Right atrium auricular region (tissue), 2 donors: ENCODE data around the gene EIF5AL1. TPM values are rescaled to one million over a fixed set of nuclear protein-coding genes. Genes with fewer than 3 reads are reported as not detected.

Experiments
- DNase-seq: peaks from one replicate; pipeline ENCODE4 v3.0.0-alpha.2; 2019; ENCODE audit warnings: low spot score
- H3K27ac ChIP-seq, 2 donors: fragments of 200-600 bp; sonication (generic); 1 replicate in 1 of 2; 2 replicates in 1 of 2; pipeline ENCODE4 v1.5.1; 2016 to 2019
- H3K27me3 ChIP-seq, 2 donors: fragments of 200-600 bp; sonication (generic); one replicate each; pipeline versions ENCODE4 v1.5.1 to v1.6.0; 2017 to 2019
- H3K36me3 ChIP-seq: fragments of 200-600 bp; sonication (generic); one replicate; pipeline ENCODE4 v1.5.1; 2016
- H3K4me1 ChIP-seq, 2 donors: fragments of 200-600 bp; sonication (generic); one replicate each; pipeline versions ENCODE4 v1.5.1 to v1.6.0; 2017 to 2019
- H3K4me3 ChIP-seq, 2 donors: fragments of 200-600 bp; sonication (generic); 1 replicate in 1 of 2; 2 replicates in 1 of 2; pipeline ENCODE4 v1.5.1; 2017 to 2019; ENCODE audit warnings: mild to moderate bottlenecking in 1 of 2, moderate library complexity in 1 of 2
- H3K9me3 ChIP-seq, 2 donors: fragments of 200-600 bp; sonication (generic); one replicate each; pipeline ENCODE4 v1.5.1; 2019
- CTCF ChIP-seq, 2 donors: fragments of 200-600 bp; sonication (generic); IDR thresholded peaks; one replicate each; pipeline ENCODE4 v1.5.1; 2019; ENCODE audit warnings: antibody characterized with exemption in 2 of 2
- total RNA-seq, 2 donors: library from RNA; depleted of rRNA; stranded (reverse); fragments of >200 nt; gene quantifications; one replicate each; pipeline ENCODE4 v1.1.0, GENCODE V29; 2016

EIF5AL1 gene
- total RNA-seq, 2 donors from 2014 or later, result 0.08 TPM; not detected in 1

GRCh38 chr10:79483299-79483698, 29.0 kb upstream of the EIF5AL1 start:
- H3K27ac ChIP-seq, result peak overlapping the region in 1 of 2 donors; percentile 66
- no peak overlapping the region for H3K4me3 ChIP-seq
- TF ChIP-seq CTCF (IDR thresholded peaks at IDR 0.05), result no peak
- H3K9me3 ChIP-seq, result no peaks in the 10 kb centered on the region
- peaks cover 0 to 25% of the 10 kb centered on the region in 2 donors for H3K4me1 ChIP-seq
- H3K36me3 ChIP-seq, result no peaks in the 10 kb centered on the region
- DNase-seq, result no peak
- H3K27me3 ChIP-seq, result no peaks in the 10 kb centered on the region

GRCh38 chr10:79483948-79484347, 28.4 kb upstream of the EIF5AL1 start:
- TF ChIP-seq CTCF (IDR thresholded peaks at IDR 0.05), result no peak
- Histone ChIP-seq H3K27me3 (no peaks in the 10 kb centered on the region), H3K9me3 (no peaks in the 10 kb centered on the region), H3K36me3 (no peaks in the 10 kb centered on the region), H3K4me3 (no peak overlapping the region), H3K27ac (peak overlapping the region in 1 of 2 donors; percentile 66), H3K4me1 (peaks cover 0 to 30% of the 10 kb centered on the region in 2 donors)
- no peak for DNase-seq

- H3K27me3 ChIP-seq, result no peaks in the 10 kb centered on the region
Observed at GRCh38 chr10:79484476-79484875, 27.9 kb upstream of the EIF5AL1 start.

GRCh38 chr10:79487296-79488194, 24.8 kb upstream of the EIF5AL1 start:
- Histone ChIP-seq H3K27ac (peak overlapping the region; percentile 67 to 68), H3K4me1 (peaks cover 0 to 38% of the 10 kb centered on the region in 2 donors), H3K4me3 (no peak overlapping the region), H3K36me3 (no peaks in the 10 kb centered on the region), H3K27me3 (no peaks in the 10 kb centered on the region), H3K9me3 (no peaks in the 10 kb centered on the region)
- TF ChIP-seq CTCF (IDR thresholded peaks at IDR 0.05), result peak; percentile 62 to 80
- DNase-seq, result peak; percentile 68

More at GRCh38 chr10:79484476-79484875, 27.9 kb upstream of the EIF5AL1 start:
- Histone ChIP-seq H3K4me3 (no peak overlapping the region), H3K36me3 (no peaks in the 10 kb centered on the region), H3K4me1 (peaks cover 0 to 30% of the 10 kb centered on the region in 2 donors), H3K27ac (peak overlapping the region in 1 of 2 donors; percentile 27), H3K9me3 (no peaks in the 10 kb centered on the region)
- TF ChIP-seq CTCF (IDR thresholded peaks at IDR 0.05), result no peak
- no peak for DNase-seq

GRCh38 chr10:79488336-79488735, 24.0 kb upstream of the EIF5AL1 start:
- no peaks in the 10 kb centered on the region for H3K36me3 ChIP-seq
- H3K27ac ChIP-seq, result peak overlapping the region; percentile 67 to 68
- H3K4me1 ChIP-seq, result peaks cover 0 to 38% of the 10 kb centered on the region in 2 donors
- H3K4me3 ChIP-seq, result no peak overlapping the region
- no peak for TF ChIP-seq CTCF (IDR thresholded peaks at IDR 0.05)
- H3K27me3 ChIP-seq, result no peaks in the 10 kb centered on the region
- peak; percentile 88 for DNase-seq
- no peaks in the 10 kb centered on the region for H3K9me3 ChIP-seq
